ENCODE data around the gene FAAP20.

- TF ChIP-seq CTCF (conservative IDR thresholded peaks at IDR 0.05), result no peak
- TF ChIP-seq ZFX (IDR thresholded peaks at IDR 0.05), result no peak
Measured at GRCh38 chr1:2209400-2210083, 15.0 kb upstream of the FAAP20 start.
